ENCODE results near the gene PEX14. TPM values are rescaled to one million over a fixed set of nuclear protein-coding genes. Genes with fewer than 3 reads are reported as not detected.

The PEX14 gene
- total and polyA plus RNA-seq, 9 of the 15 experiments (the other 6 are each of a cell fraction or from before 2014, with no cell fraction given) = 2.6 to 45.7 (median 22.7) TPM

DNA sequence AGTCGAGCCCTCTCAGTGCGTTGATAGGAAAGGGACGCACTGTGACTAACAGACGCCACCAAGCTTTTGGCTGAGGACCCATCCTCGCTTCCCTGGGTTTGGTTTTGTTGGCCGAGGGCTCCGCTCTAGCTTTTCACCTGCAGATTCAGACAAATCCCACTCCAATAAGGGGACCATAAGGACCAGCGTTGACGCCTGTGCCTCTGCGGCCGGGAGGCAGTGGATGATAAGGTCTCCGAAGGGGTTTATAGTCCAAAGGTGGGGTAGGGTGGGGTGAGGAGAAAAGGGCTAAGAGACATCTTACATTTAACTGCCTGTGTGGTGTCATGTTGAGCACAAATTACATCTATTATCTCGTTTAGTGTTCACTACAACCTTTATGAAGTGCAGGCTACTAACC lies 760 bp downstream of the PEX14 start (continued):
- TF ChIP-seq ZSCAN29 (IDR thresholded peaks at IDR 0.05) (no peak), NFRKB (IDR thresholded peaks at IDR 0.05; ENCODE audit: low read depth) (no peak), EP400 (IDR thresholded peaks at IDR 0.05) (no peak), DACH1 (IDR thresholded peaks at IDR 0.05; ENCODE audit: partially characterized antibody) (no peak), GABPB2 (CRISPR knock-in tag; conservative IDR thresholded peaks at IDR 0.05) (no peak)
- TF ChIP-seq, protein P1, sequence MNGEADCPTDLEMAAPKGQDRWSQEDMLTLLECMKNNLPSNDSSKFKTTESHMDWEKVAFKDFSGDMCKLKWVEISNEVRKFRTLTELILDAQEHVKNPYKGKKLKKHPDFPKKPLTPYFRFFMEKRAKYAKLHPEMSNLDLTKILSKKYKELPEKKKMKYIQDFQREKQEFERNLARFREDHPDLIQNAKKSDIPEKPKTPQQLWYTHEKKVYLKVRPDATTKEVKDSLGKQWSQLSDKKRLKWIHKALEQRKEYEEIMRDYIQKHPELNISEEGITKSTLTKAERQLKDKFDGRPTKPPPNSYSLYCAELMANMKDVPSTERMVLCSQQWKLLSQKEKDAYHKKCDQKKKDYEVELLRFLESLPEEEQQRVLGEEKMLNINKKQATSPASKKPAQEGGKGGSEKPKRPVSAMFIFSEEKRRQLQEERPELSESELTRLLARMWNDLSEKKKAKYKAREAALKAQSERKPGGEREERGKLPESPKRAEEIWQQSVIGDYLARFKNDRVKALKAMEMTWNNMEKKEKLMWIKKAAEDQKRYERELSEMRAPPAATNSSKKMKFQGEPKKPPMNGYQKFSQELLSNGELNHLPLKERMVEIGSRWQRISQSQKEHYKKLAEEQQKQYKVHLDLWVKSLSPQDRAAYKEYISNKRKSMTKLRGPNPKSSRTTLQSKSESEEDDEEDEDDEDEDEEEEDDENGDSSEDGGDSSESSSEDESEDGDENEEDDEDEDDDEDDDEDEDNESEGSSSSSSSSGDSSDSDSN (IDR thresholded peaks at IDR 0.05; ENCODE audit: borderline replicate concordance in 1 of 2, low read depth in 2 of 2, low read length in 2 of 2) = no peak
- TF ChIP-seq, protein P2, sequence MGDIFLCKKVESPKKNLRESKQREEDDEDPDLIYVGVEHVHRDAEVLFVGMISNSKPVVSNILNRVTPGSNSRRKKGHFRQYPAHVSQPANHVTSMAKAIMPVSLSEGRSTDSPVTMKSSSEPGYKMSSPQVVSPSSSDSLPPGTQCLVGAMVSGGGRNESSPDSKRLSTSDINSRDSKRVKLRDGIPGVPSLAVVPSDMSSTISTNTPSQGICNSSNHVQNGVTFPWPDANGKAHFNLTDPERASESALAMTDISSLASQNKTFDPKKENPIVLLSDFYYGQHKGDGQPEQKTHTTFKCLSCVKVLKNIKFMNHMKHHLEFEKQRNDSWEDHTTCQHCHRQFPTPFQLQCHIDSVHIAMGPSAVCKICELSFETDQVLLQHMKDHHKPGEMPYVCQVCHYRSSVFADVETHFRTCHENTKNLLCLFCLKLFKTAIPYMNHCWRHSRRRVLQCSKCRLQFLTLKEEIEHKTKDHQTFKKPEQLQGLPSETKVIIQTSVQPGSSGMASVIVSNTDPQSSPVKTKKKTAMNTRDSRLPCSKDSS (IDR thresholded peaks at IDR 0.05; ENCODE audit: low read depth, partially characterized antibody) = no peak

DNA sequence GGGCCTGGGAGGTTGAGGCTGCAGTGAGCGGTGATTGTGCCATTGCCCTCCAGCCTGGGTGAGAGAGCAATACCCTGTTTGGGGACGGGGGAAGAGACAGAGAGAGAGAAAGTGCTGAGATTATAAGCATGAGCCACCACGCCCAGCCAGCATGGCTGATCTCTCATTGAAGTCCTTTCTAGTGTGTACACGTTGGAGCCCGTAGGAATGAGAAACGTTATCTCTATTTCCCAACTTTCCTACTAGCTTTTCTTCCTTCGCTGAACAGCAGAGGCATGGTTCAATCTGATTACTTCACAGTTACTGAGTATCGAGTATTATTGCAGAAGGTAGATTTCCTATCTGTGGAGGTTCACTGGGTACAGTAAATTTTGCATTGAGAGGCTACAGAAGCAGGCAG lies 4.5 kb downstream of the PEX14 start:
- Histone ChIP-seq H3K4me3 (no peak overlapping the region), H3K9ac (ENCODE audit: insufficient read depth in 1 of 2, low read depth in 2 of 2, low read length in 2 of 2) (peak overlapping the region in 1 of 2 experiments; percentile 15; a peak in 1 of 4 replicates), H3K4me2 (ENCODE audit: insufficient read depth, low read length) (no peak overlapping the region), H3K27ac (ENCODE audit: extremely low read depth, low read depth, low read length) (no peak overlapping the region), H3K36me3 (ENCODE audit: control insufficient read depth, insufficient read depth, low read length) (peaks cover 23% of the 10 kb centered on the region), H3K79me2 (ENCODE audit: control insufficient read depth, insufficient read depth, low read length) (peaks cover 86% of the 10 kb centered on the region), H3K9me1 (ENCODE audit: control insufficient read depth, insufficient read depth, low read length) (no peaks in the 10 kb centered on the region), H4K20me1 (replicated peaks; ENCODE audit: control insufficient read depth, insufficient read depth, low read length) (no peaks in the 10 kb centered on the region), H3K9me3 (replicated peaks; ENCODE audit: control insufficient read depth, insufficient read depth, low read depth, low read length) (no peaks in the 10 kb centered on the region), H2AFZ (ENCODE audit: low read depth, low read length) (no peak overlapping the region), H3K27me3 (ENCODE audit: control insufficient read depth in 2 of 2, insufficient read depth in 2 of 2, low read length in 2 of 2) (no peaks in the 10 kb centered on the region), H3K4me1 (replicated peaks in 1 of 2; ENCODE audit: control insufficient read depth in 2 of 2, insufficient read depth in 2 of 2, low read length in 2 of 2) (peaks cover 4 to 13% of the 10 kb centered on the region in 2 experiments; a peak in 3 of 5 replicates)
- 44% methylated on average over 8 of the region's 8 CpGs for WGBS (ENCODE audit: insufficient coverage, low coverage, missing lambda C conversion rate)
- no peak for DNase-seq (ENCODE audit: extremely low read depth in 1 of 4, low spot score in 3 of 4)
- BruUV-seq (replicated peaks) = no TSS peak
- FAIRE-seq = no peak
- CTCF ChIA-PET (ENCODE audit: low intra/inter-chr PET ratio) = no interaction called here
- in situ Hi-C loops (cut with MboI) (no loop called here), intact Hi-C loops (cut with micrococcal nuclease) (no loop called here)
- TF ChIP-seq, protein P3, sequence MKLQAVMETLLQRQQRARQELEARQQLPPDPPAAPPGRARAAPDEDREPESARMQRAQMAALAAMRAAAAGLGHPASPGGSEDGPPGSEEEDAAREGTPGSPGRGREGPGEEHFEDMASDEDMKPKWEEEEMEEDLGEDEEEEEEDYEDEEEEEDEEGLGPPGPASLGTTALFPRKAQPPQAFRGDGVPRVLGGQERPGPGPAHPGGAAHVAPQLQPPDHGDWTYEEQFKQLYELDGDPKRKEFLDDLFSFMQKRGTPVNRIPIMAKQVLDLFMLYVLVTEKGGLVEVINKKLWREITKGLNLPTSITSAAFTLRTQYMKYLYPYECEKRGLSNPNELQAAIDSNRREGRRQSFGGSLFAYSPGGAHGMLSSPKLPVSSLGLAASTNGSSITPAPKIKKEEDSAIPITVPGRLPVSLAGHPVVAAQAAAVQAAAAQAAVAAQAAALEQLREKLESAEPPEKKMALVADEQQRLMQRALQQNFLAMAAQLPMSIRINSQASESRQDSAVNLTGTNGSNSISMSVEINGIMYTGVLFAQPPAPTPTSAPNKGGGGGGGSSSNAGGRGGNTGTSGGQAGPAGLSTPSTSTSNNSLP (IDR thresholded peaks at IDR 0.05; ENCODE audit: borderline replicate concordance, low read depth, low read length) = no peak
- TF ChIP-seq ZKSCAN3 (CRISPR knock-in tag; IDR thresholded peaks at IDR 0.05) = no peak
- no peak for TF ChIP-seq SMARCC2 (IDR thresholded peaks at IDR 0.05; ENCODE audit: low read depth)
- POLR2A ChIA-PET = interaction anchor here (0.6 to 3.9 kb wide), 3 partner anchors 10 to 492 kb away, joined by 3 to 27 read pairs (median 5); no protein-coding TSS in a partner anchor
- no peak for ATAC-seq
